Eye (tissue), 1 donor: Measurements from ENCODE around the gene ALK.
"Not testable (repeated sequence)": the region's sequence is repeated elsewhere in the genome, so short reads cannot be mapped to it uniquely, and the experiment has no call there.

Experiments used
- DNase-seq: peaks from one replicate; pipeline ENCODE4 v3.0.0-alpha.2; 2015

The ALK gene

GRCh38 chr2:29753671-29754444 lies 167.5 kb downstream of the ALK start:
- no peak for DNase-seq

GRCh38 chr2:29751390-29751789 lies 170.0 kb downstream of the ALK start:
- DNase-seq = no peak

GRCh38 chr2:29750463-29750862 lies 170.9 kb downstream of the ALK start:
- DNase-seq = not testable (repeated sequence)

- peak; percentile 28 for DNase-seq
Observed at GRCh38 chr2:29749843-29750242, 171.5 kb downstream of the ALK start.

GRCh38 chr2:29749041-29749440 lies 172.3 kb downstream of the ALK start:
- DNase-seq = no peak

GRCh38 chr2:29747786-29748470 lies 173.5 kb downstream of the ALK start:
- DNase-seq = no peak

- DNase-seq = no peak
Observed at GRCh38 chr2:29744976-29745375, 176.4 kb downstream of the ALK start.

GRCh38 chr2:29743516-29743915 lies 177.9 kb downstream of the ALK start:
- no peak for DNase-seq

GRCh38 chr2:29742656-29743055 lies 178.7 kb downstream of the ALK start:
- no peak for DNase-seq

- DNase-seq = no peak
Observed at GRCh38 chr2:29741132-29741531, 180.3 kb downstream of the ALK start.

GRCh38 chr2:29733965-29734364 lies 187.4 kb downstream of the ALK start:
- no peak for DNase-seq

GRCh38 chr2:29733213-29733612 lies 188.2 kb downstream of the ALK start:
- DNase-seq = no peak

GRCh38 chr2:29731948-29732347 lies 189.4 kb downstream of the ALK start:
- DNase-seq = no peak

- DNase-seq = no peak
Observed at GRCh38 chr2:29729932-29730331, 191.5 kb downstream of the ALK start.

GRCh38 chr2:29729401-29729800 lies 192.0 kb downstream of the ALK start:
- no peak for DNase-seq

- DNase-seq = peak; percentile 58
Observed at GRCh38 chr2:29726976-29727375, 194.4 kb downstream of the ALK start.

GRCh38 chr2:29725610-29726009 lies 195.8 kb downstream of the ALK start:
- DNase-seq = no peak

- no peak for DNase-seq
Observed at GRCh38 chr2:29724282-29724681, 197.1 kb downstream of the ALK start.

- DNase-seq = no peak
Observed at GRCh38 chr2:29723255-29724001, 198.0 kb downstream of the ALK start.

GRCh38 chr2:29719639-29720038 lies 201.7 kb downstream of the ALK start:
- DNase-seq = peak; percentile 53

GRCh38 chr2:29718076-29718686 lies 203.2 kb downstream of the ALK start:
- no peak for DNase-seq

GRCh38 chr2:29715655-29716054 lies 205.7 kb downstream of the ALK start:
- DNase-seq = no peak

GRCh38 chr2:29714333-29714732 lies 207.1 kb downstream of the ALK start:
- no peak for DNase-seq
